Uterus (tissue), 4 donors: ENCODE data around the gene SHISAL2A. TPM values are rescaled to one million over a fixed set of nuclear protein-coding genes. Genes with fewer than 3 reads are reported as not detected.

Experiments used
- DNase-seq, 2 donors: peaks; one replicate each; pipeline ENCODE4 v3.0.0-alpha.2; 2019 to 2020
- H3K27ac ChIP-seq, 2 donors: fragments of 200-600 bp; sonication (generic); 1 replicate in 1 of 2; 2 replicates in 1 of 2; pipeline ENCODE4 v1.5.1; 2016 to 2018
- H3K27me3 ChIP-seq, 2 donors: fragments of 200-600 bp; sonication (generic); one replicate each; pipeline ENCODE4 v1.5.1; 2018 to 2019; ENCODE audit warnings: control low read depth in 1 of 2
- H3K36me3 ChIP-seq, 2 donors: fragments of 200-600 bp; sonication (generic); one replicate each; pipeline ENCODE4 v1.5.1; 2019; ENCODE audit warnings: control low read depth in 1 of 2
- H3K4me1 ChIP-seq, 2 donors: fragments of 200-600 bp; sonication (generic); one replicate each; pipeline ENCODE4 v1.5.1; 2018 to 2019; ENCODE audit warnings: control low read depth in 1 of 2
- H3K4me3 ChIP-seq, 2 donors: fragments of 200-600 bp; sonication (generic); 1 replicate in 1 of 2; 2 replicates in 1 of 2; pipeline ENCODE4 v1.5.1; 2018 to 2019; ENCODE audit warnings: mild to moderate bottlenecking in 1 of 2
- H3K9me3 ChIP-seq, 2 donors: fragments of 200-600 bp; sonication (generic); one replicate each; pipeline ENCODE4 v1.5.1; 2019; ENCODE audit warnings: control low read depth in 1 of 2
- POLR2A ChIP-seq, 2 donors: fragments of 450-650 bp; IDR thresholded peaks; one replicate each; pipeline ENCODE4 v1.6.1; 2016; ENCODE audit warnings: antibody characterized with exemption in 2 of 2, mild to moderate bottlenecking in 1 of 2, moderate library complexity in 1 of 2
- intact Hi-C: fragments of 100-400 bp; cut with DNase I; formaldehyde crosslinking; loops from one replicate; pipeline ENCODE4 v1.15.1; 2023; ENCODE audit warnings: low total_unique reads
- total RNA-seq, 4 donors: library from RNA; depleted of rRNA in 3 of 4; stranded (reverse); fragments of >200 nt in 3 of 4; gene quantifications; one replicate each; pipeline versions ENCODE4 v1.1.0 to v1.2.4, GENCODE V29; 2014 to 2023
- TF ChIP-seq, protein P1 (sequence below), 4 experiments: fragments of 200-600 bp in 2 of 4; fragments of 450-650 bp in 2 of 4; sonication (generic) in 2 of 4; IDR thresholded peaks; one replicate each; pipeline ENCODE4 v1.5.1; 2016 to 2019; ENCODE audit warnings: antibody characterized with exemption in 4 of 4, mild to moderate bottlenecking in 2 of 4, moderate library complexity in 1 of 4
- donor health status: DM: yes; HTN: yes; CAD: no.

The SHISAL2A gene
- total RNA-seq, 4 donors from 2014 or later, result 0.28 to 0.49 TPM; not detected in 2

- no peak for DNase-seq
- H3K36me3 ChIP-seq, result no peaks in the 10 kb centered on the region
- no peak overlapping the region for H3K27ac ChIP-seq
- TF ChIP-seq POLR2A (IDR thresholded peaks at IDR 0.05), result no peak
- TF ChIP-seq, protein P1, sequence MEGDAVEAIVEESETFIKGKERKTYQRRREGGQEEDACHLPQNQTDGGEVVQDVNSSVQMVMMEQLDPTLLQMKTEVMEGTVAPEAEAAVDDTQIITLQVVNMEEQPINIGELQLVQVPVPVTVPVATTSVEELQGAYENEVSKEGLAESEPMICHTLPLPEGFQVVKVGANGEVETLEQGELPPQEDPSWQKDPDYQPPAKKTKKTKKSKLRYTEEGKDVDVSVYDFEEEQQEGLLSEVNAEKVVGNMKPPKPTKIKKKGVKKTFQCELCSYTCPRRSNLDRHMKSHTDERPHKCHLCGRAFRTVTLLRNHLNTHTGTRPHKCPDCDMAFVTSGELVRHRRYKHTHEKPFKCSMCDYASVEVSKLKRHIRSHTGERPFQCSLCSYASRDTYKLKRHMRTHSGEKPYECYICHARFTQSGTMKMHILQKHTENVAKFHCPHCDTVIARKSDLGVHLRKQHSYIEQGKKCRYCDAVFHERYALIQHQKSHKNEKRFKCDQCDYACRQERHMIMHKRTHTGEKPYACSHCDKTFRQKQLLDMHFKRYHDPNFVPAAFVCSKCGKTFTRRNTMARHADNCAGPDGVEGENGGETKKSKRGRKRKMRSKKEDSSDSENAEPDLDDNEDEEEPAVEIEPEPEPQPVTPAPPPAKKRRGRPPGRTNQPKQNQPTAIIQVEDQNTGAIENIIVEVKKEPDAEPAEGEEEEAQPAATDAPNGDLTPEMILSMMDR (IDR thresholded peaks at IDR 0.05), result no peak
- no peaks in the 10 kb centered on the region for H3K27me3 ChIP-seq
- H3K4me1 ChIP-seq, result no peaks in the 10 kb centered on the region
- intact Hi-C loops, result no loop called here
- H3K9me3 ChIP-seq, result no peaks in the 10 kb centered on the region
- H3K4me3 ChIP-seq, result no peak overlapping the region
Measured at GRCh38 chr1:52640697-52641096, 7.7 kb downstream of the SHISAL2A start.

GRCh38 chr1:52641307-52641706 is 8.3 kb downstream of the SHISAL2A start:
- H3K36me3 ChIP-seq, result no peaks in the 10 kb centered on the region
- H3K9me3 ChIP-seq, result no peaks in the 10 kb centered on the region
- TF ChIP-seq POLR2A (IDR thresholded peaks at IDR 0.05), result no peak
- TF ChIP-seq, protein P1 (IDR thresholded peaks at IDR 0.05), result no peak
- no peak for DNase-seq
- H3K4me3 ChIP-seq, result no peak overlapping the region
- no peak overlapping the region for H3K27ac ChIP-seq
- H3K27me3 ChIP-seq, result no peaks in the 10 kb centered on the region
- H3K4me1 ChIP-seq, result no peaks in the 10 kb centered on the region
- intact Hi-C loops, result no loop called here

DNA sequence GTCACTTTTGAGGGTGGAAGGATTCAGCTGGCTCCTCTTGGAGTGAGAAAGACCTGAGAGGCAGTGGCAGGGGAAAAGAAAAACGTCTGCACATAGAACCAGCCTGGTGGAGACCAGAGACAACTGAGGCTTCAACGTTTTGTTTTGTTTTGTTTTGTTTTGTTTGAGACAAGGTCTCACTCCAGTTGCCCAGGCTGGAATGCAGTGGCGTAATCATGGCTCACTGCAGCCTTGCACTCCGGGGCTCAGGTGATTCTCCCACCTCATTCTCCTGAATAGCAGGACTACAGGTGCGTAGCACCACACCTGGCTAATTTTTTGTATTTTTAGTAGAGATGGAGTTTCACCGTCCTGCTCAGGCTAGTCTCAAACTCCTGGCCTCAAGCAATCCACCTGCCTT is 12.3 kb downstream of the SHISAL2A start:
- intact Hi-C loops, result no loop called here
- Histone ChIP-seq H3K4me1 (no peaks in the 10 kb centered on the region), H3K27ac (no peak overlapping the region), H3K36me3 (no peaks in the 10 kb centered on the region), H3K4me3 (no peak overlapping the region), H3K27me3 (no peaks in the 10 kb centered on the region), H3K9me3 (no peaks in the 10 kb centered on the region)
- DNase-seq, result no peak
- TF ChIP-seq, protein P1 (IDR thresholded peaks at IDR 0.05), result no peak
- TF ChIP-seq POLR2A (IDR thresholded peaks at IDR 0.05), result no peak

- H3K36me3 ChIP-seq, result no peaks in the 10 kb centered on the region
- no peak overlapping the region for H3K4me3 ChIP-seq
- intact Hi-C loops, result no loop called here
- no peaks in the 10 kb centered on the region for H3K4me1 ChIP-seq
- TF ChIP-seq, protein P1 (IDR thresholded peaks at IDR 0.05), result no peak
- no peak for TF ChIP-seq POLR2A (IDR thresholded peaks at IDR 0.05)
- no peak overlapping the region for H3K27ac ChIP-seq
- H3K27me3 ChIP-seq, result no peaks in the 10 kb centered on the region
- no peaks in the 10 kb centered on the region for H3K9me3 ChIP-seq
- no peak for DNase-seq
Measured at GRCh38 chr1:52651904-52652303, 18.9 kb downstream of the SHISAL2A start.

DNA sequence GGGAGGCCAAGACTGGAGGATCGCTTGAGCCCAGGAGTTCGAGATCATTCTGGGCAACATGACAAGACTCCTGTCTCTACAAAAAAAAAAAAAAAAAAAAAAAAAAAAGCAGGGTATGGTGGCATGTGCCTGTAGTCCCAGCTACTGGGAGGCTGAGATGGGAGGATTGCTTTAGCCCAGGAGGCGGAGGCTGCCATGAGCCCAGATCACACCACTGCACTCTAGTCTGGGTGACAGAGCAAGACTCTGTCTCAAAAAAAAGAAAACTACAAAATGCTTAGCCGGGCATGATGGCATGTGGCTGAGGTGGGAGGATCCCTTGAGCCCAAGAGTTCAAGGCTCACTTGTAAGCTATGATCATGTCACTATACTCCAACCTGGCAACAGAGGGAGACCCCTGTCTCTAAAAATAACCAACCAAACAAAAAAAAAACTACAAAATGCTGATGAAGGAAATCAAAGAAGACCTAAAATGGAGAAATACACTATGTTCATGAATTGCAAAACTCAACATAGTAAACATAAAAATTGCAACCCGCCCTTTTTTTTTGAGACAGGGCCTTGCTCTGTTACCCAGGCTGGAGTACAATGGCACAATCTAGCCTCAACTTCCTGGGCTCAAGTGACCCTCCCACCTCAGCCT is 20.4 kb downstream of the SHISAL2A start:
- TF ChIP-seq, protein P1 (IDR thresholded peaks at IDR 0.05), result no peak
- TF ChIP-seq POLR2A (IDR thresholded peaks at IDR 0.05), result no peak
- no peaks in the 10 kb centered on the region for H3K36me3 ChIP-seq
- H3K27me3 ChIP-seq, result no peaks in the 10 kb centered on the region
- no peaks in the 10 kb centered on the region for H3K9me3 ChIP-seq
- DNase-seq, result no peak
- intact Hi-C loops, result no loop called here
- H3K4me1 ChIP-seq, result no peaks in the 10 kb centered on the region
- no peak overlapping the region for H3K4me3 ChIP-seq
- H3K27ac ChIP-seq, result no peak overlapping the region
